Karpas-422 (cell line): ENCODE results near the gene PRR7. TPM values are rescaled to one million over a fixed set of nuclear protein-coding genes. Genes with fewer than 3 reads are reported as not detected.

ENCODE experiments used
- DNase-seq: peaks from one replicate; pipeline ENCODE4 v3.0.0-alpha.2; 2015
- H2AFZ ChIP-seq: fragments of 200-600 bp; sonication (generic); 2 replicates; pipeline ENCODE4 v1.6.1; 2014; ENCODE audit warnings: antibody characterized with exemption, low read length, mixed read lengths
- H3K27ac ChIP-seq: fragments of 200-600 bp; sonication (generic); 2 replicates; pipeline ENCODE4 v1.5.1; 2014; ENCODE audit warnings: mild to moderate bottlenecking, low read length, moderate library complexity
- H3K27me3 ChIP-seq: fragments of 200-600 bp; sonication (generic); 2 replicates; pipeline ENCODE4 v1.6.1; 2014; ENCODE audit warnings: low read length, mixed read lengths
- H3K36me3 ChIP-seq: fragments of 200-600 bp; sonication (generic); 2 replicates; pipeline ENCODE4 v1.6.1; 2014; ENCODE audit warnings: low read length, mixed read lengths; ENCODE audit not compliant: insufficient read depth
- H3K4me1 ChIP-seq: fragments of 200-600 bp; sonication (generic); 2 replicates; pipeline ENCODE4 v1.6.1; 2014; ENCODE audit warnings: mild to moderate bottlenecking, low read length, mixed read lengths
- H3K4me2 ChIP-seq: fragments of 200-600 bp; sonication (generic); 2 replicates; pipeline ENCODE4 v1.6.1; 2014; ENCODE audit warnings: low read length, low read depth, mild to moderate bottlenecking; ENCODE audit not compliant: poor library complexity, severe bottlenecking
- H3K4me3 ChIP-seq: fragments of 200-600 bp; sonication (generic); 2 replicates; pipeline ENCODE4 v1.5.1; 2014; ENCODE audit warnings: mild to moderate bottlenecking, antibody characterized with exemption, low read length, mixed read lengths
- H3K79me2 ChIP-seq: fragments of 200-600 bp; sonication (generic); 2 replicates; pipeline ENCODE4 v1.6.1; 2014; ENCODE audit warnings: mild to moderate bottlenecking, low read length, mixed read lengths
- H3K9ac ChIP-seq: fragments of 200-600 bp; sonication (generic); 2 replicates; pipeline ENCODE4 v1.6.0; 2014; ENCODE audit warnings: low read length
- H3K9me2 ChIP-seq: fragments of 200-600 bp; sonication (generic), shearing (Covaris generic); replicated peaks from 2 replicates; pipeline ENCODE4 v1.6.0; 2014; ENCODE audit warnings: mild to moderate bottlenecking, low read length, moderate library complexity; ENCODE audit not compliant: insufficient read depth
- H3K9me3 ChIP-seq: fragments of 300-700, 200-600 bp; sonication (generic); 2 replicates; pipeline ENCODE4 v1.6.1; 2014; ENCODE audit warnings: low read length, mixed read lengths
- H4K20me1 ChIP-seq: fragments of 200-600 bp; sonication (generic); 2 replicates; pipeline ENCODE4 v1.6.1; 2014; ENCODE audit warnings: mild to moderate bottlenecking, antibody characterized with exemption, low read length, low read depth; ENCODE audit not compliant: insufficient read depth
- total RNA-seq: library from RNA; depleted of rRNA; stranded (reverse); fragments of >200 nt; shearing (Covaris generic); gene quantifications from 2 replicates; pipeline ENCODE4 v1.2.3, GENCODE V29; 2014; ENCODE audit warnings: low replicate concordance

PRR7 gene
- total RNA-seq, 1 experiment from 2014 or later: 26.8 TPM

DNA sequence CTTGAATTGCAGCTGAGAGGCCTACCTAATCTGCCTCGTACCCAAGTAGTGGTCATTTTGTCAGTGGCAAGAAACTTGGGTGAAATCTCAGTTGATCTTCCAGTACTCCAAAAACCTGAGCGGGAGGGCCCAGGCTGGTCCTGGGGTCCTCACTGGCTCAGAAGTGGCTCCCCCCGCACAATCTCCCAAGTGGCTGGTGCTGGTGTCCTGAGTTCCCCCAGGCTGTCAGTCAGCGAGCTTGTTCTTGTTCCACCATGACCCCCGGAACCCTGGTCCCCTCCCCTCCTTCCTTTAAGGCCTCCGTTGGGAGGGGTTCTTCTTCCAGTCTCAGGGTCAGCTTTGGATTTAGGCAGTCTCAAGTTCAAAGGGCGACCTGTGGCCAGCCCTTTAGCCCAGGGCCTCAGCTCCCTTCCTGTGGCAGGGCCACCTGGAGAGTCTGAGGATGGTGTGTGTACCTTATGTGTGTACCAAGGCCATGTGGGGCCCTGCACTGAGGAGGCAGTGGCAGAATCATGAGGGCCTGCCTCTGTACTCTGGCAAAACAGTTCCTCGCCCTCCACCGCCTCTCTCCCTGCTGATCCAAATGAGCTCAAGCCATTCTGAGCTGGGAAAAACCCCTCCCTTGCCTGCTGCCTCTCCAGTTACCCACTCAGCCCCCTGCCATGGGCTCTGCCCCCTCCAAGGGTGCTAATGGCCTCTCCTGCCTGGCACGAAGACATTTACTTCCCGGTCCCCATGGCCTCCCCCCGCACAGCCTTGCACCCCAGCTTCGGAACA lies 31.3 kb downstream of the PRR7 start:
- no peak for DNase-seq

DNA sequence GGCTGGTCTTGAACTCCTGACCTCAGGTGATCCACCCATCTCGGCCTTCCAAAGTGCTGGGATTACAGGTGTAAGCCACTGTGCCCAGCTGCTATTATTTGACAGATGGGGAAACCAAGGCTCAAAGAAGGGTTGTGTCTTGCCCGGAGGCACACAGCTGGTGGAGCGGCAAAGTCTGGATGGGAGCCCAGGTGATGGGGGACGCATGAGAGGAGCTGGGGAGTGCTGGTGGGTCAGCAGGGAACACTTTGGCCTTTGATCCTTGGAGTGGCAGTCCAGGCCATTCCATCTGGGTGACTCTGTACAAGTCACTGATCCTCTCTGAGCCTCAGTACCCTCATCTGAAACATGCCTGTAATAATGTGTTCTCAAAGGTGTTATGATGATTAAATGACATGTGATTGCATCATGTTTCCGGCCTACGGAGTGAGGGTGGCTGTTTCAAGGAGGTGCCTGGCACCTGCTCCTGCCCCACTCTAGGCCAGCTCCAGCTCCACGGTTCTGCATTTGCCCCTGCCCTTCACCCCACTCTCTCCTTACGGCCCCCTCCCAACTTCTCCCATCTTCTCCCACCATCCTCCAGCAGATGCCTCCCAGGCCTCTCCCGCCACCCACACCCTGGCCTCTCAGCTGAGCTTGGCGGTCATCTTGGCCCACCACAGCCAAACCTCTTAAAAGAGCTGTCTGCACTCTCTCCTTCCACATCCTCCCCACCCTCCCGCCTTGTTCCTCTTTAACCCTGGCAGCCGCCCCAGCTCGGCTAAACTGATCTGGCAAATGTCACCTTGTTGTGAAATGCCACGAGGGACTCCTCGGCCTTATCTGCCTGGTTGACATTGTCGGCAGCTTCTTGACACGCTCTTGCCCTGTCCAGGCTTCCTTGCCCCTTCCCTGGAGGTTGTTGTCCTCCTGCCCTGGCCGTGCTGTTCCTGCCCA lies 32.4 kb downstream of the PRR7 start:
- no peaks in the 10 kb centered on the region for H3K27me3 ChIP-seq
- no peak overlapping the region for H2AFZ ChIP-seq
- DNase-seq: no peak
- no peaks in the 10 kb centered on the region for H3K9me2 ChIP-seq
- H3K9me3 ChIP-seq: no peaks in the 10 kb centered on the region
- no peaks in the 10 kb centered on the region for H3K79me2 ChIP-seq
- no peak overlapping the region for H3K4me2 ChIP-seq
- H3K4me1 ChIP-seq: peaks cover 15% of the 10 kb centered on the region
- peak overlapping the region; percentile 40; the same call in 1 of the 2 replicates for H3K27ac ChIP-seq
- H3K9ac ChIP-seq: peak overlapping the region; percentile 34; the same call in 1 of the 2 replicates
- H3K4me3 ChIP-seq: no peak overlapping the region
- H4K20me1 ChIP-seq: no peaks in the 10 kb centered on the region
- H3K36me3 ChIP-seq: no peaks in the 10 kb centered on the region; the same call in 1 of the 2 replicates

More for the DNA sequence above, 31.3 kb downstream of the PRR7 start:
- H3K4me1 ChIP-seq: peaks cover 16% of the 10 kb centered on the region
- H3K9me2 ChIP-seq: no peaks in the 10 kb centered on the region
- no peaks in the 10 kb centered on the region for H3K9me3 ChIP-seq
- no peak overlapping the region for H3K27ac ChIP-seq
- H4K20me1 ChIP-seq: no peaks in the 10 kb centered on the region
- H3K79me2 ChIP-seq: no peaks in the 10 kb centered on the region
- no peak overlapping the region for H3K4me2 ChIP-seq
- H3K27me3 ChIP-seq: no peaks in the 10 kb centered on the region
- no peak overlapping the region for H3K9ac ChIP-seq
- H2AFZ ChIP-seq: no peak overlapping the region
- H3K36me3 ChIP-seq: no peaks in the 10 kb centered on the region; the same call in 1 of the 2 replicates
- no peak overlapping the region for H3K4me3 ChIP-seq

DNA sequence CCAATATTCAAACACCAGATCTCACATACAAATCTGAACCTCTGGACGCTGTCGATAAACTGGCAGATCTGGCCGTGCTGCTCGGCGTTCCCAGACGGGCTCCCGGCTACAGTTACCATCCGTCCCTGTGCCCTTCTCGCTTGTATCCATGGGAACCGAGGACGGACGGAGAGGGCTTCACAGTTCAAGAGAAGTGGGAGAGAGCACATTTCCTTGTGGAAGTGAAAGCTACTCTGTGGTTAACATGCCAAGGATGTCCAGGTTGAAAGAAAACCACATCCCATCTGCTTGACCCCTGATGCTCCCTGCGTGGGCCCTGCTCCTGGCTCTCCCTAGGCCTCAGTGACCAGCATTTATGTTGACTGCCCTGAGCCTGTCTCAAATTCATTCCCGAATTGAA lies 33.2 kb downstream of the PRR7 start:
- H2AFZ ChIP-seq: no peak overlapping the region
- H3K4me3 ChIP-seq: no peak overlapping the region
- H3K27ac ChIP-seq: no peak overlapping the region
- H3K4me2 ChIP-seq: no peak overlapping the region
- H4K20me1 ChIP-seq: no peaks in the 10 kb centered on the region
- no peaks in the 10 kb centered on the region; the same call in 1 of the 2 replicates for H3K36me3 ChIP-seq
- H3K9ac ChIP-seq: no peak overlapping the region
- H3K4me1 ChIP-seq: peaks cover 9% of the 10 kb centered on the region
- no peaks in the 10 kb centered on the region for H3K79me2 ChIP-seq
- H3K9me2 ChIP-seq: no peaks in the 10 kb centered on the region
- H3K27me3 ChIP-seq: no peaks in the 10 kb centered on the region
- no peak for DNase-seq
- no peaks in the 10 kb centered on the region for H3K9me3 ChIP-seq

GRCh38 chr5:177482359-177482795 lies 35.8 kb downstream of the PRR7 start:
- H3K4me2 ChIP-seq: no peak overlapping the region
- no peak for DNase-seq
- H3K4me3 ChIP-seq: no peak overlapping the region
- no peaks in the 10 kb centered on the region for H3K27me3 ChIP-seq
- H2AFZ ChIP-seq: no peak overlapping the region
- peaks cover 2% of the 10 kb centered on the region; the same call in 1 of the 2 replicates for H3K4me1 ChIP-seq
- H3K79me2 ChIP-seq: no peaks in the 10 kb centered on the region
- no peaks in the 10 kb centered on the region for H4K20me1 ChIP-seq
- H3K9ac ChIP-seq: no peak overlapping the region
- H3K36me3 ChIP-seq: peaks cover 3% of the 10 kb centered on the region; the same call in 1 of the 2 replicates
- no peaks in the 10 kb centered on the region for H3K9me2 ChIP-seq
- no peak overlapping the region for H3K27ac ChIP-seq
- H3K9me3 ChIP-seq: no peaks in the 10 kb centered on the region

DNA sequence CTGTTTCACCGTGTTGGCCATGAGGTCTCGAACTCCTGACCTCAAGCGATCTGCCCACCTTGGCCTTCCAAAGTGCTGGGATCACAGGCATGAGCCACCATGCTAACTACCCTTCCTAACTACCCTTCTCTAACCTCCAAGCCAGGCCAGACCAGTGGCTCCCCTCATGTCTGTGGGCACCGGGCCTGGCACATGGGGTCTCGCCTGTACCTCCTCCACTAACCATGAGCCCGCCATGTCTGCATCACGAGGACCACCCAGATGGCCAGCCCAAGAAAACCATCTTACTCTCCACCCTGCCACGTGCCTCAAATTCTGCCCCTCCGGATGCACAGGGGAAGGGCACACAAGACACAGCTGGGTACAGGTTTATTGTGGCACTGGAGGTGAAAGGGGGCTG lies 36.4 kb downstream of the PRR7 start:
- Histone ChIP-seq H3K9me3 (no peaks in the 10 kb centered on the region), H3K9ac (no peak overlapping the region), H3K4me2 (no peak overlapping the region), H3K9me2 (no peaks in the 10 kb centered on the region), H3K4me3 (no peak overlapping the region), H4K20me1 (no peaks in the 10 kb centered on the region), H3K27me3 (no peaks in the 10 kb centered on the region), H3K36me3 (peaks cover 8% of the 10 kb centered on the region; the same call in 1 of the 2 replicates), H3K27ac (no peak overlapping the region), H3K79me2 (no peaks in the 10 kb centered on the region), H2AFZ (no peak overlapping the region), H3K4me1 (peaks cover 2% of the 10 kb centered on the region; the same call in 1 of the 2 replicates)
- no peak for DNase-seq

- H3K9me3 ChIP-seq: no peaks in the 10 kb centered on the region
- no peak overlapping the region for H3K9ac ChIP-seq
- H3K9me2 ChIP-seq: no peaks in the 10 kb centered on the region
- no peaks in the 10 kb centered on the region for H3K79me2 ChIP-seq
- no peaks in the 10 kb centered on the region for H4K20me1 ChIP-seq
- peaks cover 4% of the 10 kb centered on the region for H3K4me1 ChIP-seq
- no peaks in the 10 kb centered on the region for H3K27me3 ChIP-seq
- peaks cover 16% of the 10 kb centered on the region for H3K36me3 ChIP-seq
- H2AFZ ChIP-seq: no peak overlapping the region
- H3K27ac ChIP-seq: no peak overlapping the region
- H3K4me3 ChIP-seq: no peak overlapping the region
- H3K4me2 ChIP-seq: no peak overlapping the region
- DNase-seq: no peak
These were observed 37.6 kb downstream of the PRR7 start for GRCh38 chr5:177483994-177484901.

GRCh38 chr5:177484902-177485549 lies 38.4 kb downstream of the PRR7 start:
- H2AFZ ChIP-seq: no peak overlapping the region
- H3K4me3 ChIP-seq: no peak overlapping the region
- DNase-seq: no peak
- H3K36me3 ChIP-seq: peaks cover 16% of the 10 kb centered on the region
- H3K79me2 ChIP-seq: no peaks in the 10 kb centered on the region
- H3K4me2 ChIP-seq: no peak overlapping the region
- H3K9ac ChIP-seq: no peak overlapping the region
- H3K4me1 ChIP-seq: peaks cover 12% of the 10 kb centered on the region
- no peaks in the 10 kb centered on the region for H4K20me1 ChIP-seq
- no peaks in the 10 kb centered on the region for H3K9me3 ChIP-seq
- H3K27me3 ChIP-seq: no peaks in the 10 kb centered on the region
- no peak overlapping the region for H3K27ac ChIP-seq
- H3K9me2 ChIP-seq: no peaks in the 10 kb centered on the region
